Liver (tissue), 9 donors: ENCODE data around the gene DPY30. TPM values are rescaled to one million over a fixed set of nuclear protein-coding genes. Genes with fewer than 3 reads are reported as not detected.
A peak's percentile ranks its signal among the peaks of the same experiment; 100 is the strongest.

ENCODE experiments used
- DNase-seq: peaks from one replicate; pipeline ENCODE4 v3.0.0-alpha.2; 2017; ENCODE audit warnings: low spot score
- H3K27ac ChIP-seq, 2 donors: one replicate each; pipeline ENCODE4 v1.7.0; 2013; ENCODE audit warnings: inconsistent platforms in 2 of 2, low read length in 2 of 2, control low read depth in 1 of 2, low read depth in 1 of 2, mild to moderate bottlenecking in 1 of 2
- H3K27me3 ChIP-seq, 4 donors: one replicate each; pipeline versions ENCODE4 v1.6.1 to v1.7.0; 2013; ENCODE audit warnings: low read length in 3 of 4, inconsistent platforms in 1 of 4, mild to moderate bottlenecking in 1 of 4, moderate library complexity in 1 of 4; ENCODE audit not compliant: control insufficient read depth in 4 of 4, insufficient read depth in 4 of 4
- H3K36me3 ChIP-seq, 4 donors: one replicate each; pipeline versions ENCODE4 v1.6.1 to v1.7.0; 2013; ENCODE audit warnings: low read length in 3 of 4, mild to moderate bottlenecking in 3 of 4, low read depth in 1 of 4, moderate library complexity in 1 of 4; ENCODE audit not compliant: control insufficient read depth in 4 of 4, insufficient read depth in 3 of 4
- H3K4me1 ChIP-seq, 4 donors: one replicate each; pipeline versions ENCODE4 v1.6.1 to v1.7.0; 2013; ENCODE audit warnings: low read length in 3 of 4, mild to moderate bottlenecking in 3 of 4, moderate library complexity in 1 of 4; ENCODE audit not compliant: control insufficient read depth in 4 of 4, insufficient read depth in 4 of 4
- H3K4me3 ChIP-seq, 3 donors: one replicate each; pipeline versions ENCODE4 v1.6.1 to v1.7.0; 2013; ENCODE audit warnings: low read length in 3 of 3, control low read depth in 1 of 3, low read depth in 1 of 3, mild to moderate bottlenecking in 1 of 3
- H3K9ac ChIP-seq, 2 donors: one replicate each; pipeline ENCODE4 v1.7.0; 2013; ENCODE audit warnings: low read length in 2 of 2, mild to moderate bottlenecking in 2 of 2, moderate library complexity in 2 of 2, control low read depth in 1 of 2, low read depth in 1 of 2
- H3K9me3 ChIP-seq, 4 donors: one replicate each; pipeline versions ENCODE4 v1.6.1 to v1.7.0; 2013; ENCODE audit warnings: low read length in 3 of 4; ENCODE audit not compliant: control insufficient read depth in 4 of 4
- CTCF ChIP-seq: fragments of 150-350 bp; IDR thresholded peaks from 2 replicates; pipeline ENCODE4 v1.5.1; 2017; ENCODE audit warnings: improper control_type of control experiment, low read depth, low read length; ENCODE audit not compliant: missing input control
- FOXA2 ChIP-seq: IDR thresholded peaks from 2 replicates; pipeline ENCODE4 v1.6.1; 2016; ENCODE audit warnings: antibody characterized with exemption
- GABPA ChIP-seq, 2 donors: IDR thresholded peaks in 1 of 2; conservative IDR thresholded peaks in 1 of 2; 2 replicates each; pipeline ENCODE4 v1.6.1; 2016; ENCODE audit warnings: antibody characterized with exemption in 2 of 2, mild to moderate bottlenecking in 1 of 2, moderate library complexity in 1 of 2
- HNF4A ChIP-seq, 2 donors: conservative IDR thresholded peaks; 2 replicates each; pipeline ENCODE4 v1.6.1; 2016; ENCODE audit warnings: antibody characterized with exemption in 2 of 2, mild to moderate bottlenecking in 2 of 2
- HNF4G ChIP-seq: IDR thresholded peaks from 2 replicates; pipeline ENCODE4 v1.6.1; 2016; ENCODE audit warnings: antibody characterized with exemption
- JUND ChIP-seq, 2 donors: IDR thresholded peaks; 2 replicates each; pipeline ENCODE4 v1.6.1; 2016; ENCODE audit warnings: antibody characterized with exemption in 2 of 2
- MAX ChIP-seq: IDR thresholded peaks from 2 replicates; pipeline ENCODE4 v1.6.1; 2016; ENCODE audit warnings: antibody characterized with exemption
- NR2F2 ChIP-seq: IDR thresholded peaks from 2 replicates; pipeline ENCODE4 v1.6.1; 2016; ENCODE audit warnings: antibody characterized with exemption
- RAD21 ChIP-seq, 2 donors: IDR thresholded peaks; 2 replicates each; pipeline ENCODE4 v1.6.1; 2016; ENCODE audit warnings: antibody characterized with exemption in 2 of 2, mild to moderate bottlenecking in 2 of 2
- SP1 ChIP-seq: IDR thresholded peaks from 2 replicates; pipeline ENCODE4 v1.6.1; 2018; ENCODE audit warnings: antibody characterized with exemption, mild to moderate bottlenecking
- TAF1 ChIP-seq: conservative IDR thresholded peaks from 2 replicates; pipeline ENCODE4 v1.6.1; 2016; ENCODE audit warnings: antibody characterized with exemption, mild to moderate bottlenecking
- YY1 ChIP-seq: IDR thresholded peaks from 2 replicates; pipeline ENCODE4 v1.6.1; 2016; ENCODE audit warnings: antibody characterized with exemption, mild to moderate bottlenecking
- WGBS: extraction: QIAGEN DNeasy Blood & Tissue Kit; methylation state at CpG from one replicate; pipeline ENCODE4 v1.1.7; 2013; 5-methylcytosine and 5-hydroxymethylcytosine counted together
- polyA plus RNA-seq, 2 donors: library from polyadenylated mRNA; stranded (reverse) in 1 of 2; unstranded in 1 of 2; fragments of 200-250 nt in 1 of 2; fragments of >200 nt in 1 of 2; fragmentation: Nextera tagmentation in 1 of 2; extraction: Ambion mirVana in 1 of 2; gene quantifications; one replicate each; pipeline versions ENCODE4 v1.2.1 to v1.2.3, GENCODE V29; 2013 to 2015
- total RNA-seq, 2 donors: library from RNA; depleted of rRNA; stranded (reverse); fragments of >200 nt; gene quantifications; one replicate each; pipeline ENCODE4 v1.2.3, GENCODE V29; 2014
- donor health status: healthy.
- donor health status: healthy.
- donor health status: healthy.
- donor health status: healthy.
- donor health status: healthy.

Gene DPY30
- total and polyA plus RNA-seq, 4 donors: 24.3 to 75.4 (median 34.5) TPM

- 95% methylated on average over 1 of the region's 1 CpG for WGBS
- H3K4me1 ChIP-seq: peaks cover 5 to 28% (median 12%) of the 10 kb centered on the region in 4 donors
- H3K27me3 ChIP-seq: no peaks in the 10 kb centered on the region
- no peak overlapping the region for H3K9ac ChIP-seq
- no peak for TF ChIP-seq TAF1
- no peak for TF ChIP-seq SP1
- no peak for TF ChIP-seq NR2F2
- no peak for TF ChIP-seq GABPA (IDR thresholded peaks at IDR 0.05 in 1 of 2, conservative IDR thresholded peaks at IDR 0.05 in 1 of 2)
- no peak for TF ChIP-seq HNF4G
- no peak for TF ChIP-seq FOXA2
- TF ChIP-seq HNF4A (conservative IDR thresholded peaks at IDR 0.05): no peak
- TF ChIP-seq RAD21 (IDR thresholded peaks at IDR 0.05): no peak
- no peak for TF ChIP-seq YY1
- H3K27ac ChIP-seq: no peak overlapping the region
- no peaks in the 10 kb centered on the region for H3K9me3 ChIP-seq
- DNase-seq: no peak
- H3K4me3 ChIP-seq: no peak overlapping the region
- H3K36me3 ChIP-seq: peaks cover 0 to 3% (median under 1%) of the 10 kb centered on the region in 4 donors
Measured at GRCh38 chr2:32012872-32013271, 26.7 kb downstream of the DPY30 start.

GRCh38 chr2:32011485-32011960, 28.1 kb downstream of the DPY30 start:
- H3K4me3 ChIP-seq: peak overlapping the region; percentile 83 to 99 (median 91)

More at GRCh38 chr2:32011485-32011960, 28.1 kb downstream of the DPY30 start:
- TF ChIP-seq YY1 (no peak), MAX (no peak), TAF1 (no peak), HNF4G (no peak), FOXA2 (no peak), HNF4A (conservative IDR thresholded peaks at IDR 0.05) (no peak), JUND (IDR thresholded peaks at IDR 0.05) (no peak), CTCF (no peak)
- WGBS: 76% methylated on average over 5 of the region's 5 CpGs
- Histone ChIP-seq H3K36me3 (no peaks in the 10 kb centered on the region), H3K9ac (peak overlapping the region; percentile 70 to 86), H3K4me1 (peaks cover 7 to 36% (median 23%) of the 10 kb centered on the region in 4 donors), H3K9me3 (no peaks in the 10 kb centered on the region), H3K27ac (peak overlapping the region; percentile 96 to 98), H3K27me3 (no peaks in the 10 kb centered on the region)
- no peak for DNase-seq
